GM19455 (cell line): Measurements from ENCODE around the gene FAM236A.
A peak's percentile ranks its signal among the peaks of the same experiment; 100 is the strongest.
"Not testable (repeated sequence)": the region's sequence is repeated elsewhere in the genome, so short reads cannot be mapped to it uniquely, and the experiment has no call there.

Experiments
- ATAC-seq: cut with Tn5 transposase; IDR thresholded peaks from one replicate; pipeline ENCODE4 v1.9.1; 2021; ENCODE audit not compliant: unreplicated experiment

The FAM236A gene

DNA sequence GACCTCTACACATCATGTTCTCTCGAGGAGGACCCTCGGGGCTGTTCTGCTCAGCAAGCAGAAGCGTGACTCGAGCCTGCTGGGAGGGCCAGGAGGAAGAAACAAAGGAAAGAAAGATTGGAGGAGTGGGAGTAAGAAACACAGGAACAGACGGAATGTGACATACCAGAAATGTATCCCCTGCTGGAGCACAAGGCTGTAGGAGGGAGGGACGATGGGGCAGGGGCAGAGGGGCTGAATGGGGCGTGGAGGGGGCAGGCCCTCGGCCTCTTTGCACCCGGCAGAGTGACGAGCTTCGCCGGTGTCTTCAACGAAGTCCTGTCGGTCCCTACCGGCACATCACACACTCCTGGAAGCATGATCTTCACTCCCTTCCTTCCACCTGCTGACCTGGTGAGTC, at the start of gene FAM236A:
FAM236A (plus strand) TSS at position 301 of the 400 bp plus-strand sequence; CDS start at position 358, 57 bp downstream.
- not testable (repeated sequence) for ATAC-seq

DNA sequence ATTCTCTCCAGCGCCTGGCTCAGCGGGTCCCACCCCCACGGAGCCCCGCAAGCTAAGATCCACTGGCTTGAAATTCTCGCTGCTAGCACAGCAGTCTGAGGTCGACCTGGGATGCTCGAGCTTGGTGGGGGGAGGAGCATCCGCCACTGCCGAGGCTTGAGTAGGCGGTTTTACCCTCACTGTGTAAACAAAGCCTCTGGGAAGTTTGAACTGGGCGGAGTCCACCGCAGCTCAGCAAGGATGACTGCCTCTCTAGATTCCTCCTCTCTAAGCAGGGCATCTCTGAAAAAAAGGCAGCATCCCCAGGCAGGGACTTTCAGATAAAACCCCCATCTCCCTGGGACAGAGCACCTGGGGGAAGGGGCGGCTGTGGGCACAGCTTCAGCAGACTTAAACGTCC, 48.3 kb upstream of the FAM236A start:
- ATAC-seq = not testable (repeated sequence)

DNA sequence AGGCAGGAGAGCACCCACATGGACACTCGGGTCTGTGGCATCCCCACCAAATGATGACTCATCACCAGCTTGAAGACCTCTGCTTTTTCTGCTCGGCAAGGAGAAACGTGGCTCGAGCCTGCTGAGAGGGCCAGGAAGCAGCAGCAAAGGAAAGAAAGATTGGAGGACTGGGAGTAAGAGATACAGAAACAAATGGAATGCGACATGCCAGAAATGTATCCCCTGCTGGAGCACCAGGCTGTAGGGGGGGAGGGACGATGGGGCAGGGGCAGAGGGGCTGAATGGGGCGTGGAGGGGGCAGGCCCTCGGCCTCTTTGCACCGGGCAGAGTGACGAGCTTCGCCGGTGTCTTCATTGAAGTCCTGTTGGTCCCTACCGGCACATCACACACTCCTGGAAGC, 25.7 kb upstream of the FAM236A start, which contains the start of gene FAM236C:
FAM236C (plus strand) TSS at position 301 of the 400 bp plus-strand sequence. CDS start 100 bp downstream, outside the sequence.
- ATAC-seq = not testable (repeated sequence)

DNA sequence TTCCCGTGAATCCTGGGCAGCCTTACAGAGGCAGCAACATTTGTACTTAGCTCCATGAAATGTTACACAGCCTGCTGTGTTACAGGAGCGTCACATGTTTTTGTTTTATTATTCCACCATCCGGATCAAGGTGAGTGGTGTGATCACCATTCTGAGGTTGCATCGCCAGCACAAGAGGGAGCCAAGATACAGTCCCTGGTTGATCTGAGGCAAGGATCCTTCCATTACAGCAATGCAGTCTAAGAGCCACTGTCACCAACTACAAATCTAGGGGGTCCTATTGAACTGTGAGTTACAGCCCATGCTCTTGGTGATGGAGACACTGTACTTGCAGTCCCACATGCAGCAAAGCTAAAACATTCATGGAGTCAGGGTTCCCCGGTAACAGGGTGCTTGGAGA, 21.9 kb upstream of the FAM236A start:
- ATAC-seq = not testable (repeated sequence)

DNA sequence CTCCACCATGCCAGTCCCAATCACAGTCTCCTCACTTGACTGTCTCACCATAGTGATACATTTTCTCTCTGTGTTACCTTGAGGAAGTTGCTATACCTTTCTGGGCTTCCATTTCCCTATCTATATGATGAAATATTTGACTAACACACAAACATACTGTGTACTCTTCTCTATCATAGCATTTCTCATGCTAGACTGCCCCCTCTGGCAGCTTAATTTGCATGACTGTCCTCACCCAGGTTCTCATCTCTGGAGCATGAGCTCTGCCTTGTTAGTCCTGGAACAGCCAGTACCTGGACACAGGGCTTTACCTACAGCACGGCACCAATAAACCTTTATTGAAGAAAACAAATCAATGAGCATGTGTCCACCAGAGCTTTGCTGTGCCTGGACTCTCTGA, 5.7 kb upstream of the FAM236A start:
- ATAC-seq = not testable (repeated sequence)

DNA sequence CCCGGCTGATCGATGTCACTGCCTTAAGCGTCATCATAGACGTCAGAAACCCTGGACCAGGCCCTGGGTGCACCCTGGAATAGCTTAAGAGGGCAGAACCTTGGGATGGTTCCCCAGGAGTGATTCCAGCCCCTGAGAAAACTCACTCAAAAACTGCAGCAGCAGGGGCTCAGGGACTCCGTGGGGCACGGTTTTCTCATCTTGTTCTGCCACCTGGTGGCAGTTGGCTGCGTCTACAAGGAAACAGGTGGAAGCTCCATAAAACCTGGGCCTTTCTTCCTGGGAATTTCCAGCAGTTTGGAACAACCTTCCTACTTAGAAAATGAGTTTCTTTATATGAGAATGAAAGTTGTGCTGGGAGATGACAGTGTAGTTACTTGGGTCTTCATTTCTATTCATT, 1.6 kb upstream of the FAM236A start:
- not testable (repeated sequence) for ATAC-seq

DNA sequence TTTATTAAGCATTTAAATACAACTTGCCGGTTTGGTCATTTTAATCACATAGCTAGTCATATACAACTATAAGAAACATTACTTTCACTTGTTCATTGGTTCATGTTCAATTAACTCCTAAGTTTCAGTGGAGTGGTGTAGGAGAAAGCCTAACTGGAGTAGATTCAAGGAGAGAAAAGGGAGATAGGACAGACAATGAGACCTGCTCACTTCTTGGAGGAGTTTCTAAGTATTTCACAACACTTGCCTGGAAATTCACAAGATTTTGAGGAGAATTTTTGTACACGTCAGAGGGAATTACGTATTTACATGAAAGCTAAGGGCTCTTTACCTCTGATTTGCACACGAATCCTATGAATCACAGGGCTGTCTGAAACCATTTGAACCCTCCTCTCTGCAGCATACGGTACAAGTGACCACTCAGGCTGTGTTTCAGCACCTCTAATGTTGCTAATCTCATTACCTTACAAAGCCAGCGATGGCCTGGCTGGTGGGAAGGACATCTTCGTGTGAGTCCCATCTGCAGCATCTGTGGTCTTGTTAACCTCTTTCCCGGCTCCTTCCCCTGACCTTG, 1.0 kb upstream of the FAM236A start:
- not testable (repeated sequence) for ATAC-seq

DNA sequence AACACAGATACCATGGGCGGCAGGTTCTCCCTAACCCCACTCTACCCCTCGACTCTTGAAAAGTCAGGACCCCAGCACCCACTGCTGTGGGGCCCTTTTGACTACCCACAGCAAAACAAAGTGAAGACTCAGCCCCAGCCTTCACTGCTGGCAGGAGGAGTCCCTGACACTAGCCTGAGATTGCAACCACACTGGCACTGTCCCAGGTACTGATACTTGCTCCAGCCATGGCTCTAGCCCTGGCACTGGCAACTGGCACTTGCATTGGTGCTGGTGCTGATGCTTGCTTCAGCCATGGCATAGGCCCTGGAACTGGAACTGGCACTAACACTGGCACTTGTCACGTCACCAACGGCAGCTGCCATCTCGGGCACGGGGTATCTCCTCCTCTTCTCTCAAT, 4.3 kb downstream of the FAM236A start:
- not testable (repeated sequence) for ATAC-seq

DNA sequence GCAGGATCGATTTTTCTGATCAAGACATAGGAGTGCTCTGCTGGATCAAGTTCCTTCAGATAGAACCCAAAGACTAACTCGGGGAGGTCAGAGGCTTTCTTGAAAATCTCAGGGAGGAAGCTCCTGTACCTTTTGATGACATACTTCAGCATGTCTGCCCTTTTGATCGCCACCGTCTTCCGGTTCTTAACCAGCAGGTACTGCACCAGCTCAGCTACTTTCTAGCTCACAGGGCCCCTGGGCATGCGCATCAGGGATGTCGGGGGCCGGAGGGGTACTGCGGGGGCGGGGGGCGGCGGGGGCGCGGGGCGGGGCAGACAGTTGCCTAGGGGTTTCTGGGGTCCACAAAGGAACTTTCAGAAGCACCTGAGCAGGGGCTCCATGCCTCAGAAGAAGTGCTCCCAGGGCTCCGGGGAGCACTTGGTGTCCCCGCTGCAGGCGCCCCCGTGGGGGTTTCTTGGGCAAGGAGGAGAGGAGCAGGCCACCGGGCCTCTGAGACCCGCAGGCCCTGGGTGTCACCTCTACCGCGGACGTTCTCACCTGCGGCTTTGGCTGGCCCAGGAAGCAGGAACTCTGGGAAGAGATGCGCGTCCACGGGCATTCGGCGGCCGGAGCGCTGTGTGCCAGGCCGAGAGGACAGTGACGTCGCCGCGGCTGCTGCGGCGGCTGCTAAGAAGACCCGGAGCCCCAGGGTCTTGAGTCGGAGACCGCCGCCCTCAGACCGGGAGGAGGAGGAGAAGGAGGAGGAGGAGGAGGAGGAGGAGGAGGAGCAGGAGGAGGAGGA, 5.2 kb downstream of the FAM236A start:
- ATAC-seq = peak; percentile 72

DNA sequence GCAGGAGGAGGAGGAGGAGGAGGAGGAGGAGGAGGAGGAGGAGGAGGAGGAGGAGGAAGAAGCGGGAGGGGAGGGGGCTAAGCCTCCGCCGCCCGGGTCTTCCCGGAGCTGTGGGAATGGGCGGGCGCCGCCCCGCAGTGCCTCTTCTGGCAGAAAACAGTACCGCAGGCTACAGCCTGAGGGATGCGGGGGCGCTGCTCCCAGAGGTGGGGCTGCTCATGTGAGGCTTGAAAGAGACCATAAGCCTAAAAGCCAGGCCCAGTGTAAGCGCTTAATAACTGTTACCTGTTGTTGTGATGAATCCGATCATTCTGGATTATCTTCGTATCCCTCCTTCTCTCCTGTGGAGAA, 5.8 kb downstream of the FAM236A start, which contains the start of gene DMRTC1:
DMRTC1 (minus strand) TSS at position 19 of the 351 bp plus-strand sequence. CDS start 68,143 bp downstream, outside the sequence.
- peak; percentile 65 for ATAC-seq

DNA sequence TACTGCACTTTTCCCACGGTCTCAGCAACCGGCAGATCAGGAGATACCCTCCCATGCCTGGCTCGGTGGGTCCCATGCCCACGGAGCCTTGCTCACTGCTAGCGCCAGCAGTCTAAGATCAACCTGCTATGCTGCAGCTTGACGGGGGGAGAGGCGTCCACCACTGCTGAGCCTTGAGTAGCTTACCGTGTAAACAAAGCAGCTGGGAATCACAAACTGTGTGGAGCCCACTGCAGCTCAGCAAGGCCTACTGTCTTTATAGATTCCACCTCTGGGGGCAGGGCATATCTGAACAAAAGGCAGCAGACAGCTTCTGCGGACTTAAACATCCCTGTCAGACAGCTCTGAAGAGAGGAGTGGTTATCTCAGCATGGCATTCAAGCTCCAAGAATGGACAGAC, 22.0 kb downstream of the FAM236A start:
- not testable (repeated sequence) for ATAC-seq

DNA sequence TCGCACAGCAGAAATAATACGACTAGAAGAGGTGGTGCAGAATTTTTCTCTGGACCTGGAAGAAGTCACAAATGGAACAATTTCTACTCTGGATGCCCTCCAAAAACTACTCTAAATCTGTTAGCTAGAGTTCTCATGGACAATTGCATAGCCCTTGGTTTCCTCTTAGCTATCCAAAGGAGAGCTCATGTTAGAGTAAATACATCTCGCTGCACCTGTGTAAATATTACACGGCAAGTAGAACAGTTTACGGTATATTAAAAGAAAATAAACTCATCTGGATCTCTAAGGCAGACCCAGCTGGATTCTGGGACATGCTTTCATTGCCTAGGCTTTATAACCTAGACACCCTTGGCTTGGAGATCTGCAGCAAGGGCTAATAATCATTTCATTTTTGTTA, 33.9 kb downstream of the FAM236A start:
- not testable (repeated sequence) for ATAC-seq

DNA sequence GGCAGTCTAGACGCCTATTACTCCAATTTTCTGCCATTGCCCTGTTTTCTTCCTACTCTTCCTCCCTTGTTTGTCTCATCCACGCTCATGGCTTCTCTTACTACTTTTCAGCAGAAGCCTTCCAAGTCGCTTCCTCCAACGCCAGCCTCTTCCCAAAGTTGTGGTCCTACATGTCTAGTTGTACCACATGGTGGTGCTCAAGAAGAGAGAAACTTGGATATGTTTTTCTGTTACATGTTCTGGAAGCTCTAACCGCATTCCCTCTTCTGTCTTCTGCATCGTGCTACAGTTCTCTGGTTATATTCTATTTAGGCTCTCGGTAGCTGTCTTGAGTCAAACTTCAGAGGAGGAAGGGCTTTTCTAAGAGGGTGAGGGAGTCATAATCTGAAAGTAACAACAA, 36.9 kb downstream of the FAM236A start:
- ATAC-seq = not testable (repeated sequence)

DNA sequence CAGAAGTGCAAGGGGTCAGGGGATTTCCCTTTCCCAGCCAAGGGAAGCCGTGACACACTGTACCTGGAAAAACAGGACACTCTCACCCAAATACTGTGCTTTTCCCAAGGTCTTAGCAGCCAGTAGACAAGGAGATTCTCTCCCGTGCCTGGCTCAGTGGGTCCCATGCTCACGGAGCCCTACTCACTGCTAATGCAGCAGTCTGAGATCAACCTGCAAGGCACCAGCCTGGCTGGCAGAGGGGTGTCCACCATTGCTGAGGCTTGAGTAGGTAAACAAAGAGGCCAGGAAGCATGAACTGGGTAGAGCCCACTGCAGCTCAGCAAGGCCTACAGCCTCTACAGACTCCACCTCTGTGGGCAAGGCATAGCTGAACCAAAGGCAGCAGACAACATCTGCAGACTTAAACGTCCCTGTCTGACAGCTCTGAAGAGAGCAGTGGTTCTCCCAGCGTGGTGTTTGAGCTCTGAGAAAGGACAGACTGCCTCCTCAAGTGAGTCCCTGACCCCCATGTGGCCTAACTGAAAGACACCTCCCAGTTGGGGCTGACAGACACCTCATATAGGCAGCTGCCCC, 43.0 kb downstream of the FAM236A start:
- not testable (repeated sequence) for ATAC-seq
